ENCODE measurements around the gene FOXD3.

Gene FOXD3

GRCh38 chr1:63362578-63362977 is 40.2 kb downstream of the FOXD3 start:
- DNase-seq (ENCODE audit: low spot score), result no peak

- no peak for DNase-seq (ENCODE audit: low spot score)
Measured at GRCh38 chr1:63363014-63363413, 40.6 kb downstream of the FOXD3 start.

- no peak for DNase-seq (ENCODE audit: low spot score)
Measured at GRCh38 chr1:63366908-63367214, 44.5 kb downstream of the FOXD3 start.

GRCh38 chr1:63367215-63368103 is 45.1 kb downstream of the FOXD3 start, which contains the start of gene ALG6:
ALG6 (plus strand) TSS chr1:63367627; CDS start chr1:63370978, 3,351 bp downstream.
- peak; percentile 91 for DNase-seq (ENCODE audit: low spot score)

- DNase-seq (ENCODE audit: low spot score), result no peak
Measured at GRCh38 chr1:63368131-63368530, 45.8 kb downstream of the FOXD3 start.

All from CD4-positive, alpha-beta T cell treated with Interleukin-15 for 4 hours (primary cell).